K562 (cell line): Measurements from ENCODE around the gene ADGRF5. TPM values are rescaled to one million over a fixed set of nuclear protein-coding genes. Genes with fewer than 3 reads are reported as not detected.

Experiments used
- CEBPG ChIP-seq, 3 experiments: fragments of 200-800 bp in 1 of 3; sonication (Bioruptor generic) in 1 of 3; sonication (generic) in 1 of 3; formaldehyde crosslinking in 1 of 3; IDR thresholded peaks in 2 of 3; conservative IDR thresholded peaks in 1 of 3; 2 replicates each; pipeline versions ENCODE4 v1.6.1 to v1.8.0; 2016 to 2022; ENCODE audit warnings: missing compliant biosample characterization in 2 of 3, missing genetic modification characterization in 2 of 3, mild to moderate bottlenecking in 1 of 3, missing genetic modification reagents in 1 of 3
- polyA plus RNA-seq, 8 experiments: library from polyadenylated mRNA; depleted of rRNA in 4 of 8; stranded (reverse) in 5 of 8; unstranded in 3 of 8; fragments of >200 nt; fragmentation: Nextera tagmentation in 2 of 8; fragmentation: Illumina TruSeq in 1 of 8; extraction: Ambion mirVana in 2 of 8; extraction: Trizol in 1 of 8; gene quantifications; 2 replicates each; pipeline versions ENCODE4 v1.2.1 to v1.2.3, GENCODE V29; 2011 to 2014; ENCODE audit warnings: inconsistent platforms in 1 of 8, missing spikeins in 1 of 8
- total RNA-seq, 7 experiments: library from RNA; depleted of rRNA in 6 of 7; stranded (reverse); fragments of >200 nt in 6 of 7; fragmentation: Illumina TruSeq in 2 of 7; extraction: Trizol in 2 of 7; gene quantifications; 2 replicates each; pipeline versions ENCODE4 v1.2.1 to v1.2.3, GENCODE V29; 2011 to 2021; ENCODE audit warnings: low replicate concordance in 1 of 7
- TF ChIP-seq, protein P1 (sequence below): fragments of 450-650 bp; IDR thresholded peaks from 2 replicates; pipeline ENCODE4 v1.6.1; 2016; ENCODE audit warnings: mild to moderate bottlenecking, moderate library complexity
- TF ChIP-seq, protein P2 (sequence below), 2 experiments: fragments of 450-650 bp; IDR thresholded peaks; 2 replicates each; pipeline ENCODE4 v1.6.1; 2018; ENCODE audit warnings: mild to moderate bottlenecking in 2 of 2, low read depth in 1 of 2; ENCODE audit not compliant: partially characterized antibody in 2 of 2

The ADGRF5 gene
- total and polyA plus RNA-seq, 9 of the 15 experiments (the other 6 are each of a cell fraction or from before 2014, with no cell fraction given): 0.07 TPM; not detected in 8

- TF ChIP-seq, protein P1, sequence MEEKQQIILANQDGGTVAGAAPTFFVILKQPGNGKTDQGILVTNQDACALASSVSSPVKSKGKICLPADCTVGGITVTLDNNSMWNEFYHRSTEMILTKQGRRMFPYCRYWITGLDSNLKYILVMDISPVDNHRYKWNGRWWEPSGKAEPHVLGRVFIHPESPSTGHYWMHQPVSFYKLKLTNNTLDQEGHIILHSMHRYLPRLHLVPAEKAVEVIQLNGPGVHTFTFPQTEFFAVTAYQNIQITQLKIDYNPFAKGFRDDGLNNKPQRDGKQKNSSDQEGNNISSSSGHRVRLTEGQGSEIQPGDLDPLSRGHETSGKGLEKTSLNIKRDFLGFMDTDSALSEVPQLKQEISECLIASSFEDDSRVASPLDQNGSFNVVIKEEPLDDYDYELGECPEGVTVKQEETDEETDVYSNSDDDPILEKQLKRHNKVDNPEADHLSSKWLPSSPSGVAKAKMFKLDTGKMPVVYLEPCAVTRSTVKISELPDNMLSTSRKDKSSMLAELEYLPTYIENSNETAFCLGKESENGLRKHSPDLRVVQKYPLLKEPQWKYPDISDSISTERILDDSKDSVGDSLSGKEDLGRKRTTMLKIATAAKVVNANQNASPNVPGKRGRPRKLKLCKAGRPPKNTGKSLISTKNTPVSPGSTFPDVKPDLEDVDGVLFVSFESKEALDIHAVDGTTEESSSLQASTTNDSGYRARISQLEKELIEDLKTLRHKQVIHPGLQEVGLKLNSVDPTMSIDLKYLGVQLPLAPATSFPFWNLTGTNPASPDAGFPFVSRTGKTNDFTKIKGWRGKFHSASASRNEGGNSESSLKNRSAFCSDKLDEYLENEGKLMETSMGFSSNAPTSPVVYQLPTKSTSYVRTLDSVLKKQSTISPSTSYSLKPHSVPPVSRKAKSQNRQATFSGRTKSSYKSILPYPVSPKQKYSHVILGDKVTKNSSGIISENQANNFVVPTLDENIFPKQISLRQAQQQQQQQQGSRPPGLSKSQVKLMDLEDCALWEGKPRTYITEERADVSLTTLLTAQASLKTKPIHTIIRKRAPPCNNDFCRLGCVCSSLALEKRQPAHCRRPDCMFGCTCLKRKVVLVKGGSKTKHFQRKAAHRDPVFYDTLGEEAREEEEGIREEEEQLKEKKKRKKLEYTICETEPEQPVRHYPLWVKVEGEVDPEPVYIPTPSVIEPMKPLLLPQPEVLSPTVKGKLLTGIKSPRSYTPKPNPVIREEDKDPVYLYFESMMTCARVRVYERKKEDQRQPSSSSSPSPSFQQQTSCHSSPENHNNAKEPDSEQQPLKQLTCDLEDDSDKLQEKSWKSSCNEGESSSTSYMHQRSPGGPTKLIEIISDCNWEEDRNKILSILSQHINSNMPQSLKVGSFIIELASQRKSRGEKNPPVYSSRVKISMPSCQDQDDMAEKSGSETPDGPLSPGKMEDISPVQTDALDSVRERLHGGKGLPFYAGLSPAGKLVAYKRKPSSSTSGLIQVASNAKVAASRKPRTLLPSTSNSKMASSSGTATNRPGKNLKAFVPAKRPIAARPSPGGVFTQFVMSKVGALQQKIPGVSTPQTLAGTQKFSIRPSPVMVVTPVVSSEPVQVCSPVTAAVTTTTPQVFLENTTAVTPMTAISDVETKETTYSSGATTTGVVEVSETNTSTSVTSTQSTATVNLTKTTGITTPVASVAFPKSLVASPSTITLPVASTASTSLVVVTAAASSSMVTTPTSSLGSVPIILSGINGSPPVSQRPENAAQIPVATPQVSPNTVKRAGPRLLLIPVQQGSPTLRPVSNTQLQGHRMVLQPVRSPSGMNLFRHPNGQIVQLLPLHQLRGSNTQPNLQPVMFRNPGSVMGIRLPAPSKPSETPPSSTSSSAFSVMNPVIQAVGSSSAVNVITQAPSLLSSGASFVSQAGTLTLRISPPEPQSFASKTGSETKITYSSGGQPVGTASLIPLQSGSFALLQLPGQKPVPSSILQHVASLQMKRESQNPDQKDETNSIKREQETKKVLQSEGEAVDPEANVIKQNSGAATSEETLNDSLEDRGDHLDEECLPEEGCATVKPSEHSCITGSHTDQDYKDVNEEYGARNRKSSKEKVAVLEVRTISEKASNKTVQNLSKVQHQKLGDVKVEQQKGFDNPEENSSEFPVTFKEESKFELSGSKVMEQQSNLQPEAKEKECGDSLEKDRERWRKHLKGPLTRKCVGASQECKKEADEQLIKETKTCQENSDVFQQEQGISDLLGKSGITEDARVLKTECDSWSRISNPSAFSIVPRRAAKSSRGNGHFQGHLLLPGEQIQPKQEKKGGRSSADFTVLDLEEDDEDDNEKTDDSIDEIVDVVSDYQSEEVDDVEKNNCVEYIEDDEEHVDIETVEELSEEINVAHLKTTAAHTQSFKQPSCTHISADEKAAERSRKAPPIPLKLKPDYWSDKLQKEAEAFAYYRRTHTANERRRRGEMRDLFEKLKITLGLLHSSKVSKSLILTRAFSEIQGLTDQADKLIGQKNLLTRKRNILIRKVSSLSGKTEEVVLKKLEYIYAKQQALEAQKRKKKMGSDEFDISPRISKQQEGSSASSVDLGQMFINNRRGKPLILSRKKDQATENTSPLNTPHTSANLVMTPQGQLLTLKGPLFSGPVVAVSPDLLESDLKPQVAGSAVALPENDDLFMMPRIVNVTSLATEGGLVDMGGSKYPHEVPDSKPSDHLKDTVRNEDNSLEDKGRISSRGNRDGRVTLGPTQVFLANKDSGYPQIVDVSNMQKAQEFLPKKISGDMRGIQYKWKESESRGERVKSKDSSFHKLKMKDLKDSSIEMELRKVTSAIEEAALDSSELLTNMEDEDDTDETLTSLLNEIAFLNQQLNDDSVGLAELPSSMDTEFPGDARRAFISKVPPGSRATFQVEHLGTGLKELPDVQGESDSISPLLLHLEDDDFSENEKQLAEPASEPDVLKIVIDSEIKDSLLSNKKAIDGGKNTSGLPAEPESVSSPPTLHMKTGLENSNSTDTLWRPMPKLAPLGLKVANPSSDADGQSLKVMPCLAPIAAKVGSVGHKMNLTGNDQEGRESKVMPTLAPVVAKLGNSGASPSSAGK: no peak
- TF ChIP-seq, protein P2, sequence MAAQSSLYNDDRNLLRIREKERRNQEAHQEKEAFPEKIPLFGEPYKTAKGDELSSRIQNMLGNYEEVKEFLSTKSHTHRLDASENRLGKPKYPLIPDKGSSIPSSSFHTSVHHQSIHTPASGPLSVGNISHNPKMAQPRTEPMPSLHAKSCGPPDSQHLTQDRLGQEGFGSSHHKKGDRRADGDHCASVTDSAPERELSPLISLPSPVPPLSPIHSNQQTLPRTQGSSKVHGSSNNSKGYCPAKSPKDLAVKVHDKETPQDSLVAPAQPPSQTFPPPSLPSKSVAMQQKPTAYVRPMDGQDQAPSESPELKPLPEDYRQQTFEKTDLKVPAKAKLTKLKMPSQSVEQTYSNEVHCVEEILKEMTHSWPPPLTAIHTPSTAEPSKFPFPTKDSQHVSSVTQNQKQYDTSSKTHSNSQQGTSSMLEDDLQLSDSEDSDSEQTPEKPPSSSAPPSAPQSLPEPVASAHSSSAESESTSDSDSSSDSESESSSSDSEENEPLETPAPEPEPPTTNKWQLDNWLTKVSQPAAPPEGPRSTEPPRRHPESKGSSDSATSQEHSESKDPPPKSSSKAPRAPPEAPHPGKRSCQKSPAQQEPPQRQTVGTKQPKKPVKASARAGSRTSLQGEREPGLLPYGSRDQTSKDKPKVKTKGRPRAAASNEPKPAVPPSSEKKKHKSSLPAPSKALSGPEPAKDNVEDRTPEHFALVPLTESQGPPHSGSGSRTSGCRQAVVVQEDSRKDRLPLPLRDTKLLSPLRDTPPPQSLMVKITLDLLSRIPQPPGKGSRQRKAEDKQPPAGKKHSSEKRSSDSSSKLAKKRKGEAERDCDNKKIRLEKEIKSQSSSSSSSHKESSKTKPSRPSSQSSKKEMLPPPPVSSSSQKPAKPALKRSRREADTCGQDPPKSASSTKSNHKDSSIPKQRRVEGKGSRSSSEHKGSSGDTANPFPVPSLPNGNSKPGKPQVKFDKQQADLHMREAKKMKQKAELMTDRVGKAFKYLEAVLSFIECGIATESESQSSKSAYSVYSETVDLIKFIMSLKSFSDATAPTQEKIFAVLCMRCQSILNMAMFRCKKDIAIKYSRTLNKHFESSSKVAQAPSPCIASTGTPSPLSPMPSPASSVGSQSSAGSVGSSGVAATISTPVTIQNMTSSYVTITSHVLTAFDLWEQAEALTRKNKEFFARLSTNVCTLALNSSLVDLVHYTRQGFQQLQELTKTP (IDR thresholded peaks at IDR 0.05; ENCODE audit: low read depth in 1 of 2, partially characterized antibody in 2 of 2): no peak
- TF ChIP-seq CEBPG (CRISPR knock-in tag; IDR thresholded peaks at IDR 0.05): no peak
- TF ChIP-seq CEBPG (tag; conservative IDR thresholded peaks at IDR 0.05 in 1 of 2, IDR thresholded peaks at IDR 0.05 in 1 of 2): no peak
These were observed 42.7 kb downstream of the ADGRF5 start (continued) for GRCh38 chr6:46879003-46879402.
